ENCODE results near the gene PIP5K1B.

PIP5K1B gene

GRCh38 chr9:68852941-68853340, 147.9 kb downstream of the PIP5K1B start:
- no peak for DNase-seq (ENCODE audit: low read depth in 2 of 2)

GRCh38 chr9:68859347-68859746, 154.3 kb downstream of the PIP5K1B start:
- no peak for DNase-seq (ENCODE audit: low read depth in 2 of 2)

GRCh38 chr9:68860419-68860818, 155.4 kb downstream of the PIP5K1B start:
- no peak for DNase-seq (ENCODE audit: low read depth in 2 of 2)

GRCh38 chr9:68861436-68861835, 156.4 kb downstream of the PIP5K1B start:
- DNase-seq (ENCODE audit: low read depth in 2 of 2), result no peak

- DNase-seq (ENCODE audit: low read depth in 2 of 2), result no peak
These were observed 162.0 kb downstream of the PIP5K1B start for GRCh38 chr9:68867066-68867465.

- DNase-seq (ENCODE audit: low read depth in 2 of 2), result no peak
These were observed 164.0 kb downstream of the PIP5K1B start for GRCh38 chr9:68869022-68869421.

GRCh38 chr9:68870086-68870485, 165.0 kb downstream of the PIP5K1B start:
- DNase-seq (ENCODE audit: low read depth in 2 of 2), result no peak

GRCh38 chr9:68871236-68871635, 166.2 kb downstream of the PIP5K1B start:
- no peak for DNase-seq (ENCODE audit: low read depth in 2 of 2)

GRCh38 chr9:68872026-68872501, 167.0 kb downstream of the PIP5K1B start:
- no peak for DNase-seq (ENCODE audit: low read depth in 2 of 2)

GRCh38 chr9:68873179-68873578, 168.1 kb downstream of the PIP5K1B start:
- no peak for DNase-seq (ENCODE audit: low read depth in 2 of 2)

GRCh38 chr9:68876273-68876672, 171.2 kb downstream of the PIP5K1B start:
- no peak for DNase-seq (ENCODE audit: low read depth in 2 of 2)

- DNase-seq (ENCODE audit: low read depth in 2 of 2), result no peak
These were observed 171.6 kb downstream of the PIP5K1B start for GRCh38 chr9:68876681-68877080.

- DNase-seq (ENCODE audit: low read depth in 2 of 2), result no peak
These were observed 172.2 kb downstream of the PIP5K1B start for GRCh38 chr9:68877219-68877618.

GRCh38 chr9:68878450-68878849, 173.4 kb downstream of the PIP5K1B start:
- no peak for DNase-seq (ENCODE audit: low read depth in 2 of 2)

- no peak for DNase-seq (ENCODE audit: low read depth in 2 of 2)
These were observed 178.2 kb downstream of the PIP5K1B start for GRCh38 chr9:68883224-68883623.

GRCh38 chr9:68887232-68887631, 182.2 kb downstream of the PIP5K1B start:
- no peak for DNase-seq (ENCODE audit: low read depth in 2 of 2)

- DNase-seq (ENCODE audit: low read depth in 2 of 2), result no peak
These were observed 189.5 kb downstream of the PIP5K1B start for GRCh38 chr9:68894502-68894901.

GRCh38 chr9:68895741-68896478, 190.9 kb downstream of the PIP5K1B start:
- no peak for DNase-seq (ENCODE audit: low read depth in 2 of 2)

- DNase-seq (ENCODE audit: low read depth in 2 of 2), result no peak
These were observed 191.4 kb downstream of the PIP5K1B start for GRCh38 chr9:68896486-68896885.

GRCh38 chr9:68897577-68898145, 192.6 kb downstream of the PIP5K1B start:
- DNase-seq (ENCODE audit: low read depth in 2 of 2), result no peak

- no peak for DNase-seq (ENCODE audit: low read depth in 2 of 2)
These were observed 193.9 kb downstream of the PIP5K1B start for GRCh38 chr9:68898781-68899439.

- no peak for DNase-seq (ENCODE audit: low read depth in 2 of 2)
These were observed 199.4 kb downstream of the PIP5K1B start for GRCh38 chr9:68904454-68904853.

GRCh38 chr9:68905129-68905528, 200.1 kb downstream of the PIP5K1B start:
- DNase-seq (ENCODE audit: low read depth in 2 of 2), result no peak
